ENCODE results near the gene FBXL7.

Gene FBXL7

DNA sequence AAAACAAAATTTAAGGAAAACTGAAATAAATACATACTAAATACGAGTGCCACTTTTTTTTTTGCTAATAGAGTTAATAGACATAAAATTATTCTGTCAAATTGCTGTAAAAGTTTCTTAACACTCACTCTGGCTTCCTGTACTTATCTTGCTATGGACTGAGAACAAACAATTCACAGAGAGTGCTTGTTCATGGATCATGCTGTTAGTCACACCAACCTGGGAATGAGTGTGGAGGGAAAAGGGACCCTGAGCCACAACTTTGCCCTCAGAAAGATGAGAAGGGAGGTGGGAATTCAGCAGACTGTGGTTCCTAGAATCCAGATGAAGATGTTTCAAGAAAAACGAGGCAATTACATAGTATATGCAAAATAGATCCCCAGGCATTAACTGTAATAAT is 246.9 kb downstream of the FBXL7 start:
- Mint-ChIP-seq H3K4me1 (ENCODE audit: low read depth) (no peaks in the 10 kb centered on the region), H3K27ac (no peak overlapping the region), H3K4me3 (no peak overlapping the region), H3K27me3 (no peaks in the 10 kb centered on the region), H3K36me3 (ENCODE audit: low read depth) (no peaks in the 10 kb centered on the region), H3K9me3 (peaks cover 15% of the 10 kb centered on the region)
- DNase-seq = no peak

DNA sequence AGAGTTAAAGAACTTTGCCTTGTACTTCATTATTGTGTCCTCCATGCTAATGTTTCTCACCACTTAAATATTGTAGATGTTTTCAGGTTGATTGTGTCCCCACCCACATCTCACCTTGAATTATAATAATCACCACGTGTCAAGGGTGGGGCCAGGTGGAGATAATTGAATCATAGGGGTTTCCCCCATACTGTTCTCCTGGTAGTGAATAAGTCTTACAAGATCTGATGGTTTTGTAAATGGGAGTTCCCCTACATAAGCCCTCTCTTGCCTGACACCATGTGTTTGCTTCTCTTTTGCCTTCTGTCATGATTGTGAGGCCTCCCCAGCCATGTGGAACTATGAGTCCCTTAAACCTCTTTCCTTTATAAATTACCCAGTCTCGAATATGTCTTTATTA is 248.3 kb downstream of the FBXL7 start:
- H3K27ac Mint-ChIP-seq = no peak overlapping the region
- H3K4me3 Mint-ChIP-seq = no peak overlapping the region
- no peak for DNase-seq
- no peaks in the 10 kb centered on the region for H3K36me3 Mint-ChIP-seq (ENCODE audit: low read depth)
- H3K9me3 Mint-ChIP-seq = peaks cover 18% of the 10 kb centered on the region
- H3K4me1 Mint-ChIP-seq (ENCODE audit: low read depth) = no peaks in the 10 kb centered on the region
- H3K27me3 Mint-ChIP-seq = no peaks in the 10 kb centered on the region

DNA sequence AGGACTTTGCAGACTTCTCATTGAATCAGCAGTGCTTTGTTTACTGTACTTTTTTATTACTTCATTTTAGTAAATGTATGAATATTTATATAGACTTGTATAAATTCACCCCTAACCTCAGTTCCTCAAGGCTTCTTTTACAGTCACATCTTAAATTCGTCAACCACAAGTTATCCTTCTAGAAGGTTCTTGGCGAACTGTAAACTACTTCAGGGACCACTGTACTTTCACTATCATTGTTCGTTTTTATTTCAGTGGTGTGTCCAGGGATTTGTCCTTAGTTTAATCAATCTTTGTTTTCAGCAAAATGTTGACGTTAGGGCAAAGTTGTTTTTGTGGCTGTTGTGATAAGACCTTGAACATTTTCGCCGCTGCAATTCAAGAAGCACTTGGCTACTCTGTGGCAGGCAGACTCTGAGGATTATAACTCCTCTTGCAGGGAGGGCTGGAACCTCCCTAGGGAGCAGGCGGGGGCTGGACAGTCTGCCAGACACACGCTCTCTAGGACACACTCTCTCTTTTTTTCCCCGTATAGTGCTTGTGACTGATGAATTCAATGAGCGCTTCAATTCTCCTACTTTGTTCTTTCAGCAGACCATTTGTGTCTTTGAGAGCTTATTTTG is 252.8 kb downstream of the FBXL7 start:
- Mint-ChIP-seq H3K4me1 (ENCODE audit: low read depth) (no peaks in the 10 kb centered on the region), H3K27me3 (no peaks in the 10 kb centered on the region), H3K9me3 (peaks cover 9% of the 10 kb centered on the region), H3K27ac (no peak overlapping the region), H3K36me3 (ENCODE audit: low read depth) (no peaks in the 10 kb centered on the region), H3K4me3 (no peak overlapping the region)
- DNase-seq = no peak

DNA sequence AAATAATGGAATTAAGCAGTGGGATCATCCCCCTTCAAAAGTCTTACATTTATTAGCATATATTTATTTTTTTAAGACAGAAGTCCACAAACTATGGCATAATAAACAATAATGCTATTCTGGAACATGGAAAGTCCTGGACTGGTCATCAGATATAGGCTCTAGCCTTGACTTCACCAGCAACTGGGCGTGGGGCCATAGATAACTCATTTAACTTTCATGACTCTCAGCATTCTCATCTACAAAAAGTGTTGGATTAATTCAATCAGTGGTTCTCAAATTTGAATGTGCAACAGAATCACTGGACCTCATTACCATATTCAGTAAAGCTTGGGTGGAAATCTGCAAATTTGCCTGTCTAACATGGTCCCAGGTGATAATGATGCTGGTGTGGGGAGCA is 253.8 kb downstream of the FBXL7 start:
- no peaks in the 10 kb centered on the region for H3K27me3 Mint-ChIP-seq
- H3K36me3 Mint-ChIP-seq (ENCODE audit: low read depth) = no peaks in the 10 kb centered on the region
- DNase-seq = no peak
- peaks cover 9% of the 10 kb centered on the region for H3K9me3 Mint-ChIP-seq
- no peak overlapping the region for H3K27ac Mint-ChIP-seq
- no peak overlapping the region for H3K4me3 Mint-ChIP-seq
- H3K4me1 Mint-ChIP-seq (ENCODE audit: low read depth) = no peaks in the 10 kb centered on the region

- Mint-ChIP-seq H3K27ac (no peak overlapping the region), H3K4me3 (no peak overlapping the region)
- no peak for DNase-seq
Observed at GRCh38 chr5:15757103-15757502, 257.1 kb downstream of the FBXL7 start.

GRCh38 chr5:15757619-15758018 is 257.6 kb downstream of the FBXL7 start:
- Mint-ChIP-seq H3K4me3 (no peak overlapping the region), H3K27me3 (no peaks in the 10 kb centered on the region), H3K36me3 (ENCODE audit: low read depth) (no peaks in the 10 kb centered on the region), H3K27ac (no peak overlapping the region), H3K4me1 (ENCODE audit: low read depth) (no peaks in the 10 kb centered on the region), H3K9me3 (peaks cover 9% of the 10 kb centered on the region)
- DNase-seq = no peak

More at GRCh38 chr5:15757103-15757502, 257.1 kb downstream of the FBXL7 start:
- H3K27me3 Mint-ChIP-seq = no peaks in the 10 kb centered on the region
- H3K4me1 Mint-ChIP-seq (ENCODE audit: low read depth) = no peaks in the 10 kb centered on the region
- peaks cover 9% of the 10 kb centered on the region for H3K9me3 Mint-ChIP-seq
- H3K36me3 Mint-ChIP-seq (ENCODE audit: low read depth) = no peaks in the 10 kb centered on the region

DNA sequence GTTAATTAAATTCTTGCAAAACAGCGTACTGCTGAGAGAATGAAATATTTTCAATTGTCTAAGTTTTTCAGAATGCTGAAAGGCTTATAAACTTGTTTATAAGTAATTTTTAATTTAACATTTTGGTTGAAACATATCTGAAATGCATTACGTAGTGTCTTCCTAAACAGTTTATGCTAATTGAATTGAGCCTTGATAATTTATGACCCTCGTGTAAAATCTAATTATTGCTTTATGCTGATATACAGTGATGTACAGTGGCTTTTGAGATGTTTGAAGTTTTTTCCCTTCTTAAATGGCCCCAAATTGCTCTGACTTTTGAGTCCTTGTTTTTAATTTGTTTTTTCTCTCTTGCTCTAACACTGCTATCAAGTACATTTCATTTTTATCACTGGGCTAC is 262.7 kb downstream of the FBXL7 start:
- Mint-ChIP-seq H3K36me3 (ENCODE audit: low read depth) (no peaks in the 10 kb centered on the region), H3K9me3 (peaks cover 15% of the 10 kb centered on the region), H3K4me3 (no peak overlapping the region), H3K27ac (no peak overlapping the region), H3K4me1 (ENCODE audit: low read depth) (no peaks in the 10 kb centered on the region), H3K27me3 (no peaks in the 10 kb centered on the region)
- DNase-seq = no peak

DNA sequence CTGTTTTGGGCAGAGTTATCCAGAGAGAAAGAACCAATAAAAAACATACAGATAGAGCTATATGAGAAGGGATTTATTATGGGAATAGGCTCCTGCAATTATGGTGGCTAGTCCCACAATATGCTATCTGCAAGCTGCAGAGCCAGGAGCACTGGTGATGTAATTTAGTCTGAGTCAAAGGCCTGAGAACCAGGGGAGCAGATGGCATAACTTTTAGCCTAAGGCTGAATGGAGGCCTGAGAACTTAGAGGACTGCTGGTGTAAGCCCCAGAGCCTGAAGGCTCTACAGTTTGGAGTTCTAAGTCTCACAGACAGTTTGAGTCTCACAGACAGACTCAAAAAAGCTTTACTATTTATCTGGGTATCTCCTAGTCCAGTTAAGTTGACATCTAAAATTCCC is 263.8 kb downstream of the FBXL7 start:
- Mint-ChIP-seq H3K9me3 (peaks cover 18% of the 10 kb centered on the region), H3K36me3 (ENCODE audit: low read depth) (no peaks in the 10 kb centered on the region), H3K27me3 (no peaks in the 10 kb centered on the region), H3K4me1 (ENCODE audit: low read depth) (no peaks in the 10 kb centered on the region), H3K27ac (no peak overlapping the region), H3K4me3 (no peak overlapping the region)
- no peak for DNase-seq

- Mint-ChIP-seq H3K4me3 (no peak overlapping the region), H3K9me3 (peaks cover 19% of the 10 kb centered on the region), H3K27me3 (no peaks in the 10 kb centered on the region), H3K4me1 (ENCODE audit: low read depth) (no peaks in the 10 kb centered on the region), H3K27ac (no peak overlapping the region), H3K36me3 (ENCODE audit: low read depth) (no peaks in the 10 kb centered on the region)
- no peak for DNase-seq
Observed at GRCh38 chr5:15768936-15769335, 269.0 kb downstream of the FBXL7 start.

DNA sequence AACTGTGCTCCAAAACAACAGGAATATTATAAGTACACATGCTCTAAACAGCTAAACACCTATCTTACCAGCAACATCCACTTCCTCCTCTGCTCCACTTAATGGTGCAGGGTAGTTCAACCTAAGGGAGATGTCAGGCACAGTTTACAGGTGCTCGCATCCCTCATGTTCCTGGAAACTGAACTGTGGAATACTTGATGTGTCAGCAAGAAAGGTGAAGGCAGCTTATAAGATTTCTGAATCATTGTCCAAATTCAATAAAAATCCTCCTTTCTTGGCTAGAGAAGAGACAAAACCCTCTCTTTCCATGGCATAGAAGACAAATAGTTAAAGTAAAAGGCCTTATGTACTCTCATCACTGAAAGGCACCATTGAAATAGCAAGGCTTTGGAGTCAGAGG is 272.2 kb downstream of the FBXL7 start:
- Mint-ChIP-seq H3K36me3 (ENCODE audit: low read depth) (no peaks in the 10 kb centered on the region), H3K27ac (no peak overlapping the region), H3K4me1 (ENCODE audit: low read depth) (no peaks in the 10 kb centered on the region), H3K4me3 (no peak overlapping the region), H3K9me3 (peaks cover 9% of the 10 kb centered on the region), H3K27me3 (no peaks in the 10 kb centered on the region)
- no peak for DNase-seq

DNA sequence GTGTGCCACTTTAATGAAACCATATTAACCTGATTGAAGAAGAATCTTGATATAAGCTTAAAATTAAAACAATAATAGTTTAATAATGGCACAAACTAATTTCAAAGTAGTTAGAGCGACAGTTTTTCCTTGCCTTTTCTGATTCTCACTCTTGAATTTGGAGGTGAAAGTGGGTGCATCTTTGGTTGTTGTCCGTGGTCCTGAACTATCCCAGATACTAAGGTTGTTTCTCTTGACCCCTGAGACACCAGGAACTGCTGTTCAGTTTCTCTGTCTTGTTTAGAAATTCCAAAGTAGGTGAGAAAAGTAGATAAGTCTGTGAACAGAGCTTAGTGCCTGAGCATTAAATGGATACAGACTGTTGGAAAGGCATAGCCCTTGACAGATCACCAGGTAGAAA is 274.7 kb downstream of the FBXL7 start:
- no peaks in the 10 kb centered on the region for H3K36me3 Mint-ChIP-seq (ENCODE audit: low read depth)
- no peaks in the 10 kb centered on the region for H3K4me1 Mint-ChIP-seq (ENCODE audit: low read depth)
- H3K9me3 Mint-ChIP-seq = peaks cover 4% of the 10 kb centered on the region
- H3K27ac Mint-ChIP-seq = no peak overlapping the region
- no peak for DNase-seq
- H3K4me3 Mint-ChIP-seq = no peak overlapping the region
- H3K27me3 Mint-ChIP-seq = no peaks in the 10 kb centered on the region

DNA sequence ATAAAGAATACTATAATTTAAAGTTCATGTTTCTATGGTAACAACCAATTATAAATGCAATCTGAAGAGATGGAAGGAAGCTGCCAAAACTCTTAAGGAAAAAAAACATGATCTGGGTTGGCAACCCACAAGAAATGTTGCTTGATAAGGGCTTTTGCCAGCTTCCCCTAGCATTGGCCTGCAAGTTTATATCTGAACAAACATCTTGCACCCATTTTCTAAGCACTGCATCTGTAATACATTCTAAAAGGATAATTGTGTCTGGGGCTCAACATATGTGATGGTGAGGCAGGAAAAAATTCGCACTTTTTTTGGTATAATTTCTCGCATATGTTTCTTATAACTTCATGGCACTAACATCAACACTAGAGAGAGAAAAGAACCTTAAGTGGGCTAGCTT is 276.4 kb downstream of the FBXL7 start:
- H3K36me3 Mint-ChIP-seq (ENCODE audit: low read depth) = no peaks in the 10 kb centered on the region
- H3K4me3 Mint-ChIP-seq = no peak overlapping the region
- DNase-seq = no peak
- H3K27ac Mint-ChIP-seq = no peak overlapping the region
- H3K9me3 Mint-ChIP-seq = peaks cover 6% of the 10 kb centered on the region
- no peaks in the 10 kb centered on the region for H3K27me3 Mint-ChIP-seq
- no peaks in the 10 kb centered on the region for H3K4me1 Mint-ChIP-seq (ENCODE audit: low read depth)

DNA sequence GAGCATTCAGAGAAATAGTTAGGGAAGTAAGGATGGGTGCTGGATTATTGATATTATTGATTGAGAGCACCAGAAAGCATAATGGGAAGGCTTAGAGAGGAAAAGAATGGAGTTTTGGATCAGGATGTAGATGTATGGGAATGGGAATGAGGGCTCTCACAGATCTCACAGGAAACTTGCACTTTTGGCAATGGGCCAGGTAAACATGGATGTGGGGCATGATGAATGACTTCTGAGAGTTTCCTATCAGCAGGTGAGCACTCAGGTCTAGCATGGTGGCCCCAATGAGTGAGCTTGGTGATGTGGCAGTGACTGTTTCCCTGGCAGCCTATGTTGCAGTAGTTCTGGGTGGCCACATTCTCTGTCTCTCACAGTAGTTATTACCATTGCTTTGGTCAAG is 283.8 kb downstream of the FBXL7 start:
- no peak overlapping the region for H3K4me3 Mint-ChIP-seq
- no peaks in the 10 kb centered on the region for H3K36me3 Mint-ChIP-seq (ENCODE audit: low read depth)
- no peak for DNase-seq
- no peaks in the 10 kb centered on the region for H3K27me3 Mint-ChIP-seq
- H3K27ac Mint-ChIP-seq = no peak overlapping the region
- H3K9me3 Mint-ChIP-seq = peaks cover 2% of the 10 kb centered on the region
- H3K4me1 Mint-ChIP-seq (ENCODE audit: low read depth) = no peaks in the 10 kb centered on the region

GRCh38 chr5:15785531-15785981 is 285.6 kb downstream of the FBXL7 start:
- Mint-ChIP-seq H3K4me1 (ENCODE audit: low read depth) (no peaks in the 10 kb centered on the region), H3K27me3 (no peaks in the 10 kb centered on the region), H3K4me3 (no peak overlapping the region), H3K36me3 (ENCODE audit: low read depth) (no peaks in the 10 kb centered on the region), H3K9me3 (peaks cover 2% of the 10 kb centered on the region), H3K27ac (no peak overlapping the region)
- DNase-seq = no peak

- no peak for DNase-seq
- H3K27ac Mint-ChIP-seq = no peak overlapping the region
- no peaks in the 10 kb centered on the region for H3K36me3 Mint-ChIP-seq (ENCODE audit: low read depth)
- no peaks in the 10 kb centered on the region for H3K4me1 Mint-ChIP-seq (ENCODE audit: low read depth)
- no peaks in the 10 kb centered on the region for H3K27me3 Mint-ChIP-seq
- H3K4me3 Mint-ChIP-seq = no peak overlapping the region
- H3K9me3 Mint-ChIP-seq = no peaks in the 10 kb centered on the region
Observed at GRCh38 chr5:15786326-15786725, 286.3 kb downstream of the FBXL7 start.

DNA sequence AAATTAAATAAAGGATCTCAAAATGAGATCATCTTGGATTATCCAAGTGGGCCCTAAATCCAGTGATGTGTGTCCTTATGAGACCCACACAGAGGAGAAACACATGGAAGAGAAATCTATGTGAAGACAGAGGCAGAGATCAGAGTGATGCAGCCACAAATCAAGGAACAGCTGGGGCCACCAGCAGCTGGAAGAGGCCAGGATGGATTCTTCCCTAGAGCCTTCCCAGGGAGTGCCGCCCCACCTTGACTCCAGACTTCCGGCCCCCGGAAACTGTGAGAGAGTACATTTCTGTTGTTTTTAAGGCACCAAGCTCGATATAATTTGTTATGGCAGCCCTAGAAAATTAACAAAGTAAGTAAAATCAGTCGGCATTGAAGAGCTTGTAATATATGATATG is 286.9 kb downstream of the FBXL7 start:
- Mint-ChIP-seq H3K4me3 (no peak overlapping the region), H3K4me1 (ENCODE audit: low read depth) (no peaks in the 10 kb centered on the region), H3K36me3 (ENCODE audit: low read depth) (no peaks in the 10 kb centered on the region), H3K9me3 (no peaks in the 10 kb centered on the region), H3K27ac (no peak overlapping the region), H3K27me3 (no peaks in the 10 kb centered on the region)
- no peak for DNase-seq
